Astrocyte (in vitro differentiated cells and primary cell): ENCODE data around the gene RPS14. TPM values are rescaled to one million over a fixed set of nuclear protein-coding genes. Genes with fewer than 3 reads are reported as not detected.

Experiments used
- DNase-seq: peaks from one replicate; pipeline ENCODE4 v3.0.0-alpha.2; 2010; ENCODE audit warnings: low read depth
- FAIRE-seq: peaks from 2 replicates; lab custom pipeline; 2011; peaks lifted over from hg19 to GRCh38; lab: Jason Lieb, UNC
- H2AFZ ChIP-seq: 2 replicates; pipeline ENCODE4 v1.6.0; 2012; ENCODE audit warnings: low read depth, low read length, inconsistent platforms
- H3K27ac ChIP-seq: 2 replicates; pipeline ENCODE4 v1.5.1; 2011; ENCODE audit warnings: low read depth, low read length, inconsistent platforms
- H3K27me3 ChIP-seq: 2 replicates; pipeline ENCODE4 v1.6.0; 2011; ENCODE audit warnings: low read length, inconsistent platforms; ENCODE audit not compliant: insufficient read depth
- H3K36me3 ChIP-seq: 2 replicates; pipeline ENCODE4 v1.5.1; 2011; ENCODE audit warnings: low read length, inconsistent platforms; ENCODE audit not compliant: insufficient read depth
- H3K4me1 ChIP-seq: 2 replicates; pipeline ENCODE4 v1.5.1; 2011; ENCODE audit warnings: low read length, inconsistent platforms; ENCODE audit not compliant: insufficient read depth
- H3K4me2 ChIP-seq: 2 replicates; pipeline ENCODE4 v1.6.0; 2012; ENCODE audit warnings: low read length, inconsistent platforms
- H3K4me3 ChIP-seq: 2 replicates; pipeline ENCODE4 v1.5.1; 2011; ENCODE audit warnings: low read depth, mild to moderate bottlenecking, low read length, inconsistent platforms; ENCODE audit not compliant: insufficient read depth
- H3K79me2 ChIP-seq: 2 replicates; pipeline ENCODE4 v1.6.0; 2012; ENCODE audit warnings: mild to moderate bottlenecking, low read length, inconsistent platforms; ENCODE audit not compliant: insufficient read depth
- H3K9ac ChIP-seq: 2 replicates; pipeline ENCODE4 v1.6.0; 2012; ENCODE audit warnings: mild to moderate bottlenecking, low read length, inconsistent platforms
- H3K9me3 ChIP-seq: 2 replicates; pipeline ENCODE4 v1.5.1; 2012; ENCODE audit warnings: low read depth, mild to moderate bottlenecking, low read length, inconsistent platforms; ENCODE audit not compliant: insufficient read depth
- H4K20me1 ChIP-seq: 2 replicates; pipeline ENCODE4 v1.6.0; 2012; ENCODE audit warnings: low read length, inconsistent platforms; ENCODE audit not compliant: insufficient read depth
- H3K27ac Mint-ChIP-seq: one replicate; pipeline ENCODE4 v1.8.0; 2021; ENCODE audit warnings: mild to moderate bottlenecking, mixed read lengths; ENCODE audit not compliant: unreplicated experiment
- H3K27me3 Mint-ChIP-seq: one replicate; pipeline ENCODE4 v1.8.0; 2021; ENCODE audit warnings: low read depth, mixed read lengths; ENCODE audit not compliant: unreplicated experiment
- H3K36me3 Mint-ChIP-seq: one replicate; pipeline ENCODE4 v1.8.0; 2021; ENCODE audit warnings: low read depth, mixed read lengths; ENCODE audit not compliant: unreplicated experiment
- H3K4me1 Mint-ChIP-seq: one replicate; pipeline ENCODE4 v1.8.0; 2021; ENCODE audit warnings: low read depth, mixed read lengths; ENCODE audit not compliant: unreplicated experiment
- H3K4me3 Mint-ChIP-seq: one replicate; pipeline ENCODE4 v1.8.0; 2021; ENCODE audit warnings: mild to moderate bottlenecking, moderate library complexity, mixed read lengths; ENCODE audit not compliant: unreplicated experiment
- H3K9me3 Mint-ChIP-seq: one replicate; pipeline ENCODE4 v1.8.0; 2021; ENCODE audit warnings: mild to moderate bottlenecking, mixed read lengths; ENCODE audit not compliant: unreplicated experiment
- CTCF ChIP-seq: IDR thresholded peaks from 2 replicates; pipeline ENCODE4 v1.5.1; 2011; ENCODE audit warnings: low read depth, mild to moderate bottlenecking, inconsistent platforms, low read length, moderate library complexity; ENCODE audit not compliant: insufficient read depth
- EZH2 ChIP-seq: IDR thresholded peaks from 2 replicates; pipeline ENCODE4 v1.6.1; 2012; ENCODE audit warnings: mild to moderate bottlenecking, low read length, inconsistent platforms; ENCODE audit not compliant: insufficient read depth
- total RNA-seq: library from RNA; stranded (reverse); gene quantifications from 2 replicates; pipeline ENCODE4 v1.2.1, GENCODE V29; 2021

RPS14 gene
- total RNA-seq, 1 donor from 2014 or later, result 2,054 TPM

- Mint-ChIP-seq H3K9me3 (no peaks in the 10 kb centered on the region), H3K27ac (no peak overlapping the region), H3K27me3 (no peaks in the 10 kb centered on the region), H3K4me1 (peaks cover 40% of the 10 kb centered on the region), H3K36me3 (peaks cover 39% of the 10 kb centered on the region), H3K4me3 (peak overlapping the region; percentile 64)
- Histone ChIP-seq H3K36me3 (peaks cover 47% of the 10 kb centered on the region), H3K27me3 (no peaks in the 10 kb centered on the region), H2AFZ (no peak overlapping the region), H3K9me3 (no peaks in the 10 kb centered on the region), H3K27ac (no peak overlapping the region), H3K4me2 (no peak overlapping the region), H3K4me1 (peaks cover 24% of the 10 kb centered on the region), H4K20me1 (peaks cover 78% of the 10 kb centered on the region), H3K9ac (no peak overlapping the region), H3K4me3 (no peak overlapping the region), H3K79me2 (peaks cover 49% of the 10 kb centered on the region)
- FAIRE-seq (no peak), DNase-seq (no peak)
- TF ChIP-seq EZH2 (no peak), CTCF (no peak)
Measured at GRCh38 chr5:150444770-150445169, 4.8 kb downstream of the RPS14 start.

DNA sequence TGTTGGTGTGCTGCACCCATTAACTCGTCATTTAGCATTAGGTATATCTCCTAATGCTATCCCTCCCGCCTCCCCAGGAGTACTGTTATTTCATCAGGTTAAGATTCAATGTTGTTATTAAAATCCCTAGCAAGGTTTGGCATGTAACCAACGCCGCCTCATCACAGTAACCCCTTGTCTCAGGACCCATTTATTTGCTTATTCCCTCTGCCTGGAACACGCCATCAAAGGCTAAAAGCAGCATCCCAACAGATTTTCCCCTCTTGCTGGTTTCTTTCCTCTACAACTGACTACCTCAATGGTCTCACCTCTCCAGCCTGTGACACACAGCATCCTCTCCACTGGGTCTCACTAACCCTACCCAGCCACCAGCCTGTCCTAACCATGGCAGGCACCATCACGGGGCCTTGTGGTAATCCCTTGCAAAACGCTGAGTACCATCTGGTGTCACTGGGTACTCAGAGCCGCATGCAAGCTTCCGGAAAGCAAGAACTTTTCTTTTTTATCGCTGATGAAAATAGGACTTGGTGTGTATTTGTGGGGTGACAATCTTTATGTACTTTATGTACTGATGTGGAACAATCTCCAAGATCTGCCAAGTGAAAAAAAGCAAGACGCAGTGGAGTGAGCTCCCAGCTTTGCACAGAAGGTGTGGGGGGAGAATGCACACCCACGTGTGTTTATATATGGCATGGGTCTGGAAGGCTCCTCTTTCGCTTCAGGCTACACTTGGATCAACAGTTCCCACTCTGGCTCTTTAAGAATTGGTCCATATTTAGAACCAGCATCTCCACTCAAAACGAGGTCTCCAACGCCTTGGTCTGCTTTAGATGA is 6.1 kb downstream of the RPS14 start:
- H3K4me2 ChIP-seq, result no peak overlapping the region
- peaks cover 24% of the 10 kb centered on the region for H3K4me1 ChIP-seq
- DNase-seq, result no peak
- H2AFZ ChIP-seq, result no peak overlapping the region
- peaks cover 47% of the 10 kb centered on the region for H3K36me3 ChIP-seq
- Mint-ChIP-seq H3K4me1 (peaks cover 40% of the 10 kb centered on the region), H3K27me3 (no peaks in the 10 kb centered on the region), H3K9me3 (no peaks in the 10 kb centered on the region), H3K36me3 (peaks cover 34% of the 10 kb centered on the region), H3K4me3 (peak overlapping the region; percentile 25), H3K27ac (no peak overlapping the region)
- no peaks in the 10 kb centered on the region for H3K9me3 ChIP-seq
- H3K27ac ChIP-seq, result no peak overlapping the region
- H3K9ac ChIP-seq, result peak overlapping the region; percentile 5
- H3K27me3 ChIP-seq, result no peaks in the 10 kb centered on the region
- H4K20me1 ChIP-seq, result peaks cover 71% of the 10 kb centered on the region
- TF ChIP-seq CTCF, result no peak
- TF ChIP-seq EZH2, result no peak
- FAIRE-seq, result no peak
- peaks cover 38% of the 10 kb centered on the region for H3K79me2 ChIP-seq
- H3K4me3 ChIP-seq, result no peak overlapping the region

GRCh38 chr5:150442699-150443080 is 6.8 kb downstream of the RPS14 start:
- FAIRE-seq (no peak), DNase-seq (no peak)
- Histone ChIP-seq H3K4me2 (no peak overlapping the region), H3K9me3 (no peaks in the 10 kb centered on the region), H3K27me3 (no peaks in the 10 kb centered on the region), H2AFZ (no peak overlapping the region), H3K36me3 (peaks cover 45% of the 10 kb centered on the region), H3K4me1 (peaks cover 16% of the 10 kb centered on the region), H3K9ac (no peak overlapping the region), H3K4me3 (no peak overlapping the region), H4K20me1 (peaks cover 63% of the 10 kb centered on the region), H3K27ac (no peak overlapping the region), H3K79me2 (peaks cover 30% of the 10 kb centered on the region)
- Mint-ChIP-seq H3K27me3 (no peaks in the 10 kb centered on the region), H3K27ac (no peak overlapping the region), H3K9me3 (no peaks in the 10 kb centered on the region), H3K36me3 (peaks cover 28% of the 10 kb centered on the region), H3K4me1 (peaks cover 35% of the 10 kb centered on the region), H3K4me3 (peak overlapping the region; percentile 1)
- TF ChIP-seq EZH2 (no peak), CTCF (no peak)
